ENCODE measurements around the gene SPOCK3. TPM values are rescaled to one million over a fixed set of nuclear protein-coding genes. Genes with fewer than 3 reads are reported as not detected.

The SPOCK3 gene
- total RNA-seq, 1 experiment from 2014 or later, result not detected

- ChIA-PET POLR2A (ENCODE audit: low non-redundant PET) (no interaction called here), CTCF (no interaction called here)
- Histone ChIP-seq H3K27me3 (replicated peaks; ENCODE audit: insufficient read depth, low read depth, low read length, poor library complexity) (no peaks in the 10 kb centered on the region), H3K4me1 (ENCODE audit: insufficient read depth, low read length, poor library complexity, severe bottlenecking) (no peaks in the 10 kb centered on the region), H3K4me3 (ENCODE audit: low read depth, low read length, poor library complexity, severe bottlenecking) (no peak overlapping the region), H3K9me3 (ENCODE audit: low read depth, low read length, poor library complexity, severe bottlenecking) (no peaks in the 10 kb centered on the region), H3K36me3 (ENCODE audit: insufficient read depth, low read length, poor library complexity, severe bottlenecking) (no peaks in the 10 kb centered on the region), H3K27ac (ENCODE audit: low read depth, low read length, poor library complexity, severe bottlenecking) (no peak overlapping the region)
- no peak for DNase-seq (ENCODE audit: low spot score)
- intact Hi-C loops (cut with micrococcal nuclease; ENCODE audit: unreplicated experiment), result no loop called here
- TF ChIP-seq EZH2 (IDR thresholded peaks at IDR 0.05; ENCODE audit: borderline replicate concordance, low read depth, low read length, poor library complexity, severe bottlenecking), result no peak
- no TSS peak for BruUV-seq (replicated peaks)
Measured at GRCh38 chr4:167035390-167035789, 198.9 kb downstream of the SPOCK3 start.

- no peak for DNase-seq (ENCODE audit: low spot score)
- Histone ChIP-seq H3K9me3 (ENCODE audit: low read depth, low read length, poor library complexity, severe bottlenecking) (no peaks in the 10 kb centered on the region), H3K36me3 (ENCODE audit: insufficient read depth, low read length, poor library complexity, severe bottlenecking) (no peaks in the 10 kb centered on the region), H3K4me1 (ENCODE audit: insufficient read depth, low read length, poor library complexity, severe bottlenecking) (no peaks in the 10 kb centered on the region), H3K4me3 (ENCODE audit: low read depth, low read length, poor library complexity, severe bottlenecking) (no peak overlapping the region), H3K27me3 (replicated peaks; ENCODE audit: insufficient read depth, low read depth, low read length, poor library complexity) (no peaks in the 10 kb centered on the region), H3K27ac (ENCODE audit: low read depth, low read length, poor library complexity, severe bottlenecking) (no peak overlapping the region)
- no TSS peak for BruUV-seq (replicated peaks)
- TF ChIP-seq CTCF (conservative IDR thresholded peaks at IDR 0.05; ENCODE audit: low read depth, low read length) (no peak), EZH2 (IDR thresholded peaks at IDR 0.05; ENCODE audit: borderline replicate concordance, low read depth, low read length, poor library complexity, severe bottlenecking) (no peak)
- ChIA-PET POLR2A (ENCODE audit: low non-redundant PET) (no interaction called here), CTCF (no interaction called here)
- intact Hi-C loops (cut with micrococcal nuclease; ENCODE audit: unreplicated experiment), result no loop called here
Measured at GRCh38 chr4:167034983-167035382, 199.3 kb downstream of the SPOCK3 start.

- intact Hi-C loops (cut with micrococcal nuclease; ENCODE audit: unreplicated experiment), result no loop called here
- no peaks in the 10 kb centered on the region for H3K36me3 ChIP-seq (ENCODE audit: insufficient read depth, low read length, poor library complexity, severe bottlenecking)
- POLR2A ChIA-PET (ENCODE audit: low non-redundant PET), result no interaction called here
- TF ChIP-seq EZH2 (IDR thresholded peaks at IDR 0.05; ENCODE audit: borderline replicate concordance, low read depth, low read length, poor library complexity, severe bottlenecking) (no peak), CTCF (conservative IDR thresholded peaks at IDR 0.05; ENCODE audit: low read depth, low read length) (no peak)
- H3K4me1 ChIP-seq (ENCODE audit: insufficient read depth, low read length, poor library complexity, severe bottlenecking), result no peaks in the 10 kb centered on the region
- no peaks in the 10 kb centered on the region for H3K27me3 ChIP-seq (replicated peaks; ENCODE audit: insufficient read depth, low read depth, low read length, poor library complexity)
- H3K9me3 ChIP-seq (ENCODE audit: low read depth, low read length, poor library complexity, severe bottlenecking), result no peaks in the 10 kb centered on the region
- DNase-seq (ENCODE audit: low spot score), result no peak
- H3K4me3 ChIP-seq (ENCODE audit: low read depth, low read length, poor library complexity, severe bottlenecking), result no peak overlapping the region
- no TSS peak for BruUV-seq (replicated peaks)
- no peak overlapping the region for H3K27ac ChIP-seq (ENCODE audit: low read depth, low read length, poor library complexity, severe bottlenecking)
- CTCF ChIA-PET, result no interaction called here
Measured at GRCh38 chr4:167032871-167033270, 201.4 kb downstream of the SPOCK3 start.

GRCh38 chr4:167031534-167032156 lies 202.6 kb downstream of the SPOCK3 start:
- Histone ChIP-seq H3K27ac (ENCODE audit: low read depth, low read length, poor library complexity, severe bottlenecking) (no peak overlapping the region), H3K36me3 (ENCODE audit: insufficient read depth, low read length, poor library complexity, severe bottlenecking) (no peaks in the 10 kb centered on the region), H3K27me3 (replicated peaks; ENCODE audit: insufficient read depth, low read depth, low read length, poor library complexity) (no peaks in the 10 kb centered on the region), H3K4me1 (ENCODE audit: insufficient read depth, low read length, poor library complexity, severe bottlenecking) (no peaks in the 10 kb centered on the region), H3K4me3 (ENCODE audit: low read depth, low read length, poor library complexity, severe bottlenecking) (no peak overlapping the region), H3K9me3 (ENCODE audit: low read depth, low read length, poor library complexity, severe bottlenecking) (no peaks in the 10 kb centered on the region)
- intact Hi-C loops (cut with micrococcal nuclease; ENCODE audit: unreplicated experiment), result no loop called here
- no peak for DNase-seq (ENCODE audit: low spot score)
- TF ChIP-seq EZH2 (IDR thresholded peaks at IDR 0.05; ENCODE audit: borderline replicate concordance, low read depth, low read length, poor library complexity, severe bottlenecking), result no peak
- no peak for TF ChIP-seq CTCF (conservative IDR thresholded peaks at IDR 0.05; ENCODE audit: low read depth, low read length)
- ChIA-PET POLR2A (ENCODE audit: low non-redundant PET) (no interaction called here), CTCF (no interaction called here)
- BruUV-seq (replicated peaks), result no TSS peak
